Endothelial cell of umbilical vein (primary cell): ENCODE measurements around the gene TIGD4. TPM values are rescaled to one million over a fixed set of nuclear protein-coding genes. Genes with fewer than 3 reads are reported as not detected.

Experiments used
- BruUV-seq: library from RNA; stranded (reverse); fragments of 400-500 nt; replicated peaks from 2 replicates; lab custom pipeline; 2021; lab: Mats Ljungman, UMichigan
- CTCF ChIA-PET: fragments of 300-600, 350-600 bp; sonication (Branson Sonifier 250); formaldehyde crosslinking; loops from one replicate; lab custom pipeline; 2021; ENCODE audit warnings: antibody characterized with exemption, inconsistent platforms; lab: Charles Lee
- POLR2A ChIA-PET: fragments of 300-600, 350-600 bp; sonication (Branson Sonifier 250); formaldehyde crosslinking; loops from one replicate; lab custom pipeline; 2021; ENCODE audit warnings: antibody characterized with exemption, inconsistent platforms; lab: Charles Lee
- DNase-seq: peaks from one replicate; pipeline ENCODE4 v3.0.0-alpha.2; 2011; ENCODE audit warnings: low read depth, low spot score
- FAIRE-seq: peaks from 2 replicates; lab custom pipeline; 2011; peaks lifted over from hg19 to GRCh38; lab: Jason Lieb, UNC
- H2AFZ ChIP-seq: 2 replicates; pipeline ENCODE4 v1.6.0; 2012; ENCODE audit warnings: low read depth, low read length, control low read depth, inconsistent platforms
- H3K27ac ChIP-seq: 2 replicates; pipeline ENCODE4 v1.5.1; 2011; ENCODE audit warnings: low read depth, mild to moderate bottlenecking, control low read depth, low read length, moderate library complexity; ENCODE audit not compliant: insufficient read depth
- H3K27me3 ChIP-seq, 2 experiments: 2 replicates each; pipeline versions ENCODE4 v1.6.0 to v1.6.1; 2011; ENCODE audit warnings: low read length in 2 of 2, mixed read lengths in 1 of 2; ENCODE audit not compliant: control insufficient read depth in 2 of 2, insufficient read depth in 2 of 2
- H3K36me3 ChIP-seq, 2 experiments: 2 replicates in 1 of 2; 3 replicates in 1 of 2; pipeline ENCODE4 v1.5.1; 2011; ENCODE audit warnings: low read length in 2 of 2, mild to moderate bottlenecking in 1 of 2, moderate library complexity in 1 of 2; ENCODE audit not compliant: control insufficient read depth in 2 of 2, insufficient read depth in 2 of 2; ENCODE audit errors: extremely low read depth in 1 of 2
- H3K4me1 ChIP-seq: 3 replicates; pipeline ENCODE4 v1.5.1; 2011; ENCODE audit warnings: mild to moderate bottlenecking, low read length; ENCODE audit not compliant: control insufficient read depth, insufficient read depth; ENCODE audit errors: extremely low read depth
- H3K4me2 ChIP-seq: 2 replicates; pipeline ENCODE4 v1.6.1; 2011; ENCODE audit warnings: low read length, control low read depth, mixed read lengths; ENCODE audit not compliant: insufficient read depth
- H3K4me3 ChIP-seq, 3 experiments: fragments of 200-600 bp in 1 of 3; sonication (generic), shearing (Covaris generic) in 1 of 3; replicated peaks in 1 of 3; 2 replicates each; pipeline ENCODE4 v1.5.1; 2011 to 2016; ENCODE audit warnings: control low read depth in 3 of 3, low read length in 3 of 3, mild to moderate bottlenecking in 2 of 3, inconsistent platforms in 1 of 3, low read depth in 1 of 3, moderate library complexity in 1 of 3; ENCODE audit not compliant: insufficient read depth in 1 of 3
- H3K79me2 ChIP-seq: 2 replicates; pipeline ENCODE4 v1.6.0; 2012; ENCODE audit warnings: low read length, inconsistent platforms; ENCODE audit not compliant: control insufficient read depth, insufficient read depth
- H3K9ac ChIP-seq: replicated peaks from 2 replicates; pipeline ENCODE3; 2011; ENCODE audit warnings: low read length, control low read depth; ENCODE audit not compliant: insufficient read depth; ENCODE audit errors: extremely low read depth
- H3K9me1 ChIP-seq: replicated peaks from 3 replicates; pipeline ENCODE4 v1.6.0; 2011; ENCODE audit warnings: mild to moderate bottlenecking, low read length; ENCODE audit not compliant: control insufficient read depth, insufficient read depth; ENCODE audit errors: extremely low read depth
- H3K9me3 ChIP-seq: replicated peaks from 2 replicates; pipeline ENCODE4 v1.5.1; 2012; ENCODE audit warnings: low read length, inconsistent platforms; ENCODE audit not compliant: control insufficient read depth, insufficient read depth
- H4K20me1 ChIP-seq: replicated peaks from 2 replicates; pipeline ENCODE3; 2011; ENCODE audit warnings: mild to moderate bottlenecking, low read length; ENCODE audit not compliant: control insufficient read depth, insufficient read depth; ENCODE audit errors: extremely low read depth
- CTCF ChIP-seq, 2 donors: IDR thresholded peaks; 1 replicate in 1 of 2; 2 replicates in 1 of 2; pipeline ENCODE4 v1.5.1; 2011; ENCODE audit warnings: low read length in 2 of 2, mild to moderate bottlenecking in 2 of 2, moderate library complexity in 2 of 2, control low read depth in 1 of 2, inconsistent platforms in 1 of 2, low read depth in 1 of 2; ENCODE audit not compliant: insufficient read depth in 1 of 2; ENCODE audit errors: extremely low read depth in 1 of 2
- EZH2 ChIP-seq: IDR thresholded peaks from 2 replicates; pipeline ENCODE4 v1.6.1; 2012; ENCODE audit warnings: borderline replicate concordance, low read depth, mild to moderate bottlenecking, moderate library complexity, low read length, inconsistent platforms; ENCODE audit not compliant: severe bottlenecking
- FOS ChIP-seq: IDR thresholded peaks from 2 replicates; pipeline ENCODE4 v1.6.1; 2011; ENCODE audit warnings: mild to moderate bottlenecking, low read length, moderate library complexity, borderline replicate concordance; ENCODE audit not compliant: insufficient read depth
- GATA2 ChIP-seq: IDR thresholded peaks from 2 replicates; pipeline ENCODE4 v1.7.0; 2011; ENCODE audit warnings: low read depth, mild to moderate bottlenecking, moderate library complexity, mixed read lengths, low read length; ENCODE audit not compliant: insufficient read length, insufficient read depth
- JUN ChIP-seq: IDR thresholded peaks from 2 replicates; pipeline ENCODE4 v1.6.1; 2011; ENCODE audit warnings: borderline replicate concordance, low read depth; ENCODE audit not compliant: insufficient read length, insufficient read depth
- MAX ChIP-seq: IDR thresholded peaks from 2 replicates; pipeline ENCODE4 v1.6.1; 2011; ENCODE audit not compliant: insufficient read depth, insufficient read length
- MYC ChIP-seq: IDR thresholded peaks from one replicate; pipeline ENCODE4 v1.6.1; 2011; ENCODE audit warnings: mild to moderate bottlenecking, low read depth, low read length
- POLR2A ChIP-seq: IDR thresholded peaks from 2 replicates; pipeline ENCODE4 v1.6.1; 2012; ENCODE audit warnings: low read depth, mild to moderate bottlenecking, control low read depth, low read length
- POLR2AphosphoS5 ChIP-seq: IDR thresholded peaks from 2 replicates; pipeline ENCODE4 v1.6.1; 2012; ENCODE audit warnings: low read depth, mild to moderate bottlenecking, control low read depth, low read length, moderate library complexity; ENCODE audit not compliant: insufficient read depth
- dilution Hi-C: fragments of 300-500 bp; cut with MboI; formaldehyde crosslinking; loops from one replicate; pipeline ENCODE4 v1.15.0; 2019; ENCODE audit warnings: low sequenced_read_pairs; ENCODE audit not compliant: extremely low pct_ligation_motif_present
- intact Hi-C: fragments of 100-400 bp; cut with micrococcal nuclease; formaldehyde crosslinking; loops from one replicate; pipeline ENCODE4 v1.10.0; 2022
- polyA plus RNA-seq, 4 experiments: library from polyadenylated mRNA; depleted of rRNA in 3 of 4; stranded (reverse) in 3 of 4; unstranded in 1 of 4; fragments of >200 nt; gene quantifications; 2 replicates each; pipeline versions ENCODE4 v1.2.1 to v1.2.3, GENCODE V29; 2011 to 2012; ENCODE audit warnings: missing spikeins in 1 of 4
- total RNA-seq: library from RNA; stranded (reverse); gene quantifications from 2 replicates; pipeline ENCODE4 v1.2.3, GENCODE V29; 2021

The TIGD4 gene
- total and polyA plus RNA-seq, 2 donors (not counting 3 experiments of a cell fraction or from before 2014, with no cell fraction given), result 0.03 to 0.18 TPM

DNA sequence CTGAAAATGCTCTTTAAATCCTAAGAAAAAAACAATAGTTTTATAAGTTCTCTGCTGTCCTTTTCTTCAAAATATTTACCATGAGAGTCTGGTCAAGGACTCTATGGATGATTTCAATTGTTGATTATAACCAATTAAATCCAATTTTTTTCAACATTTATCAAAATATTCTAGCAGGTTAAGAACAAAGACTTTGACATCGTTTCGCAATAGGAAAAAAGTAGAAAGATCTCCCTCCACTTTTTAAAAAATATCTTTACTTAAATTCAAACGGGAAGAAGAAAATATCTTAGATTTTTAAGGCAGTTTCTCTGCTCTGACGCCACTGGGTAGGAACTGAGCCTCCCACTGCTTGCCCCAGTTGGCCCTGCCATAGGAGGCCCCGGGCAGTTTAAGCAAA lies 55.0 kb downstream of the TIGD4 start:
- CTCF ChIA-PET, result interaction anchor here (1.0 to 1.3 kb wide), 2 partner anchors 28 to 223 kb away, joined by 3 to 6 read pairs; no protein-coding TSS in a partner anchor
- FAIRE-seq, result no peak

More for the DNA sequence above, 55.0 kb downstream of the TIGD4 start:
- no peaks in the 10 kb centered on the region for H3K79me2 ChIP-seq
- no peaks in the 10 kb centered on the region for H4K20me1 ChIP-seq
- intact Hi-C loops (no loop called here), dilution Hi-C loops (no loop called here)
- peaks cover 3 to 5% of the 10 kb centered on the region in 2 experiments for H3K27me3 ChIP-seq
- no peak overlapping the region for H3K4me3 ChIP-seq
- H3K9me1 ChIP-seq, result no peaks in the 10 kb centered on the region
- H3K36me3 ChIP-seq, result no peaks in the 10 kb centered on the region
- no peak overlapping the region for H3K9ac ChIP-seq
- POLR2A ChIA-PET, result no interaction called here
- no peak overlapping the region for H3K27ac ChIP-seq
- H3K4me2 ChIP-seq, result no peak overlapping the region
- no peak for DNase-seq
- H2AFZ ChIP-seq, result no peak overlapping the region
- H3K9me3 ChIP-seq, result no peaks in the 10 kb centered on the region
- TF ChIP-seq GATA2 (no peak), MYC (no peak), CTCF (IDR thresholded peaks at IDR 0.05; ENCODE audit: extremely low read depth in 1 of 2, insufficient read depth in 1 of 2, low read depth in 1 of 2, low read length in 2 of 2) (no peak), JUN (no peak), POLR2AphosphoS5 (no peak), FOS (no peak), POLR2A (no peak), EZH2 (no peak), MAX (no peak)
- no TSS peak for BruUV-seq
- no peaks in the 10 kb centered on the region for H3K4me1 ChIP-seq
